ENCODE data around the gene EFCC1.

EFCC1 gene

GRCh38 chr3:129039271-129040038 lies 38.4 kb downstream of the EFCC1 start:
- DNase-seq (ENCODE audit: low read depth), result no peak
- H3K4me3 ChIP-seq (ENCODE audit: low read depth, low read length), result no peak overlapping the region
- no peak for TF ChIP-seq CTCF (IDR thresholded peaks at IDR 0.05; ENCODE audit: low read depth, low read length, missing control alignments)
- in situ Hi-C loops (cut with HindIII; ENCODE audit: low sequenced_read_pairs), result no loop called here

- in situ Hi-C loops (cut with HindIII; ENCODE audit: low sequenced_read_pairs), result no loop called here
- no peak for DNase-seq (ENCODE audit: low read depth)
- no peak for TF ChIP-seq CTCF (IDR thresholded peaks at IDR 0.05; ENCODE audit: low read depth, low read length, missing control alignments)
- H3K4me3 ChIP-seq (ENCODE audit: low read depth, low read length), result no peak overlapping the region
These were observed 38.9 kb downstream of the EFCC1 start for GRCh38 chr3:129040039-129040336.

- no peak overlapping the region for H3K4me3 ChIP-seq (ENCODE audit: low read depth, low read length)
- no peak for DNase-seq (ENCODE audit: low read depth)
- TF ChIP-seq CTCF (IDR thresholded peaks at IDR 0.05; ENCODE audit: low read depth, low read length, missing control alignments), result no peak
- in situ Hi-C loops (cut with HindIII; ENCODE audit: low sequenced_read_pairs), result no loop called here
These were observed 39.6 kb downstream of the EFCC1 start for GRCh38 chr3:129040579-129041300.

- DNase-seq (ENCODE audit: low read depth), result no peak
- H3K4me3 ChIP-seq (ENCODE audit: low read depth, low read length), result no peak overlapping the region
- peak; percentile 1 for TF ChIP-seq CTCF (IDR thresholded peaks at IDR 0.05; ENCODE audit: low read depth, low read length, missing control alignments)
- in situ Hi-C loops (cut with HindIII; ENCODE audit: low sequenced_read_pairs), result no loop called here
These were observed 44.6 kb downstream of the EFCC1 start for GRCh38 chr3:129045675-129046036.

- TF ChIP-seq CTCF (IDR thresholded peaks at IDR 0.05; ENCODE audit: low read depth, low read length, missing control alignments), result peak; percentile 2
- in situ Hi-C loops (cut with HindIII; ENCODE audit: low sequenced_read_pairs), result no loop called here
- no peak overlapping the region for H3K4me3 ChIP-seq (ENCODE audit: low read depth, low read length)
- no peak for DNase-seq (ENCODE audit: low read depth)
These were observed 45.1 kb downstream of the EFCC1 start for GRCh38 chr3:129046037-129046731.

GRCh38 chr3:129046732-129047552 lies 45.8 kb downstream of the EFCC1 start:
- TF ChIP-seq CTCF (IDR thresholded peaks at IDR 0.05; ENCODE audit: low read depth, low read length, missing control alignments), result no peak
- no peak overlapping the region for H3K4me3 ChIP-seq (ENCODE audit: low read depth, low read length)

More at GRCh38 chr3:129046732-129047552, 45.8 kb downstream of the EFCC1 start:
- in situ Hi-C loops (cut with HindIII; ENCODE audit: low sequenced_read_pairs), result no loop called here
- no peak for DNase-seq (ENCODE audit: low read depth)

All from astrocyte of the cerebellum (primary cell).